HG03045 (cell line): Measurements from ENCODE around the gene GCFC2.
"Not testable (repeated sequence)": the region's sequence is repeated elsewhere in the genome, so short reads cannot be mapped to it uniquely, and the experiment has no call there.

Experiments
- ATAC-seq: cut with Tn5 transposase; IDR thresholded peaks from one replicate; pipeline ENCODE4 v1.9.1; 2021; ENCODE audit warnings: mild to moderate bottlenecking, moderate library complexity; ENCODE audit not compliant: unreplicated experiment

GCFC2 gene

GRCh38 chr2:75683430-75683829 lies 27.3 kb downstream of the GCFC2 start:
- ATAC-seq: not testable (repeated sequence)

- no peak for ATAC-seq
Measured at GRCh38 chr2:75680402-75680801, 30.3 kb downstream of the GCFC2 start.

GRCh38 chr2:75679556-75679955 lies 31.2 kb downstream of the GCFC2 start:
- no peak for ATAC-seq

GRCh38 chr2:75676464-75676863 lies 34.3 kb downstream of the GCFC2 start:
- ATAC-seq: no peak

- no peak for ATAC-seq
Measured at GRCh38 chr2:75675908-75676307, 34.8 kb downstream of the GCFC2 start.

GRCh38 chr2:75675423-75675822 lies 35.3 kb downstream of the GCFC2 start:
- not testable (repeated sequence) for ATAC-seq

GRCh38 chr2:75667884-75668283 lies 42.8 kb downstream of the GCFC2 start:
- no peak for ATAC-seq

- no peak for ATAC-seq
Measured at GRCh38 chr2:75666911-75667310, 43.8 kb downstream of the GCFC2 start.

- ATAC-seq: no peak
Measured at GRCh38 chr2:75657798-75658197, 52.9 kb downstream of the GCFC2 start.

- no peak for ATAC-seq
Measured at GRCh38 chr2:75656563-75656962, 54.2 kb downstream of the GCFC2 start.

GRCh38 chr2:75655861-75656260 lies 54.9 kb downstream of the GCFC2 start:
- no peak for ATAC-seq

GRCh38 chr2:75654012-75654411 lies 56.7 kb downstream of the GCFC2 start:
- ATAC-seq: no peak

- no peak for ATAC-seq
Measured at GRCh38 chr2:75647771-75648170, 62.9 kb downstream of the GCFC2 start.

- ATAC-seq: peak; percentile 95
Measured at GRCh38 chr2:75646583-75647425, 63.9 kb downstream of the GCFC2 start, which contains the start of gene MRPL19. TSS of gene MRPL19 (plus strand) at chr2:75646783. CDS start at chr2:75646808, 25 bp downstream.

- peak; percentile 6 for ATAC-seq
Measured at GRCh38 chr2:75646090-75646582, 64.6 kb downstream of the GCFC2 start.

- no peak for ATAC-seq
Measured at GRCh38 chr2:75645643-75646042, 65.1 kb downstream of the GCFC2 start.

GRCh38 chr2:75643980-75644379 lies 66.7 kb downstream of the GCFC2 start:
- ATAC-seq: no peak

GRCh38 chr2:75641587-75641986 lies 69.1 kb downstream of the GCFC2 start:
- no peak for ATAC-seq

GRCh38 chr2:75640621-75641121 lies 70.0 kb downstream of the GCFC2 start:
- peak; percentile 97 for ATAC-seq

- ATAC-seq: no peak
Measured at GRCh38 chr2:75637568-75637967, 73.1 kb downstream of the GCFC2 start.

GRCh38 chr2:75634945-75635344 lies 75.8 kb downstream of the GCFC2 start:
- no peak for ATAC-seq

- no peak for ATAC-seq
Measured at GRCh38 chr2:75633620-75634019, 77.1 kb downstream of the GCFC2 start.
